Transverse colon (tissue), 4 donors: ENCODE measurements around the gene DERA. TPM values are rescaled to one million over a fixed set of nuclear protein-coding genes. Genes with fewer than 3 reads are reported as not detected.

Experiments
- DNase-seq: peaks from one replicate; pipeline ENCODE4 v3.0.0-alpha.2; 2019
- H3K27ac ChIP-seq, 4 donors: fragments of 200-600 bp; sonication (generic); 2 replicates each; pipeline ENCODE4 v1.5.1; 2016 to 2018; ENCODE audit warnings: inconsistent platforms in 4 of 4
- H3K27me3 ChIP-seq: fragments of 200-600 bp; sonication (generic); 2 replicates; pipeline ENCODE4 v1.5.1; 2017; ENCODE audit warnings: inconsistent platforms
- H3K36me3 ChIP-seq, 4 donors: fragments of 200-600 bp; sonication (generic); 2 replicates each; pipeline ENCODE4 v1.5.1; 2017 to 2019; ENCODE audit warnings: inconsistent platforms in 4 of 4
- H3K4me1 ChIP-seq, 4 donors: fragments of 200-600 bp; sonication (generic); 2 replicates each; pipeline ENCODE4 v1.5.1; 2017 to 2020; ENCODE audit warnings: inconsistent platforms in 4 of 4
- H3K4me3 ChIP-seq, 4 donors: fragments of 200-600 bp; sonication (generic); 1 replicate in 1 of 4; 2 replicates in 3 of 4; pipeline versions ENCODE4 v1.5.1 to v1.6.1; 2017 to 2019; ENCODE audit warnings: inconsistent platforms in 4 of 4
- H3K9me3 ChIP-seq, 2 donors: fragments of 200-600 bp; sonication (generic); 2 replicates each; pipeline ENCODE4 v1.5.1; 2017 to 2019; ENCODE audit warnings: inconsistent platforms in 2 of 2
- EP300 ChIP-seq: sonication (generic); formaldehyde crosslinking; IDR thresholded peaks from one replicate; pipeline ENCODE4 v1.6.1; 2017; ENCODE audit warnings: antibody characterized with exemption, low read depth
- POLR2A ChIP-seq: fragments of 450-650 bp; IDR thresholded peaks from one replicate; pipeline ENCODE4 v1.6.1; 2016; ENCODE audit warnings: antibody characterized with exemption, mild to moderate bottlenecking, moderate library complexity
- POLR2AphosphoS5 ChIP-seq, 3 donors: sonication (generic); formaldehyde crosslinking; IDR thresholded peaks; one replicate each; pipeline ENCODE4 v1.6.1; 2016; ENCODE audit warnings: antibody characterized with exemption in 3 of 3
- WGBS, 2 donors: methylation state at CpG; one replicate each; pipeline ENCODE4 v1.1.5; 2018; ENCODE audit warnings: low coverage in 1 of 2; 5-methylcytosine and 5-hydroxymethylcytosine counted together
- in situ Hi-C, 4 donors: fragments of 200-750 bp; cut with MboI; loops; one replicate each; pipeline versions ENCODE4 v1.15.0 to v1.15.1; 2017; ENCODE audit warnings: low sequenced_read_pairs in 3 of 4, low pct_ligation_motif_present in 1 of 4, low pct_unique_long_range_greater_than_20kb in 1 of 4
- intact Hi-C: fragments of 100-400 bp; cut with DNase I; formaldehyde crosslinking; loops from one replicate; pipeline ENCODE4 v1.15.1; 2023; ENCODE audit warnings: low total_unique reads
- total RNA-seq, 4 donors: library from RNA; depleted of rRNA; stranded (reverse); fragments of >200 nt; gene quantifications; one replicate each; pipeline ENCODE4 v1.1.0, GENCODE V29; 2016
- TF ChIP-seq, protein P1 (sequence below), 5 experiments: fragments of 200-600 bp in 3 of 5; fragments of 450-650 bp in 2 of 5; sonication (generic) in 3 of 5; IDR thresholded peaks; 1 replicate in 2 of 5; 2 replicates in 3 of 5; pipeline ENCODE4 v1.5.1; 2016 to 2017; ENCODE audit warnings: antibody characterized with exemption in 5 of 5, inconsistent platforms in 3 of 5, mild to moderate bottlenecking in 2 of 5, moderate library complexity in 1 of 5

Gene DERA
- total RNA-seq, 4 donors from 2014 or later: 9.2 to 112 (median 69.9) TPM

DNA sequence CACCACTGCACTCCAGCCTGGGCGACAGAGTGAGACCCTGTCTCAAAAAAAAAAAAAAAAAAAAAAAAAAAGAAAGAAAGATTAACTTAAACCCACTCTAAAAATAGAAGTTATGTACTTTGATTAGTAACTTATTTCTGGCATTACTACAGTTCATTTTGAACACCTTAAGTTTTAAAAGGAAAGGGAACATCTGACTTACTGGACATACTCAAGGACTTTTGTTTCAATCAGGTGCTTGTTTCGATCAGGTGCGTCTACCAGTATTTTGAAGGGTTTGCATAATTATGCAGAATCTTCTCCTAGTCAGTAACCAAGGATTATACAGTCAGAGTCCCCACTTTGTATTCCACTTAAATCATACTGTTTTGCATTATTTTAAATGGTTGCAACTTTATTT, 105.6 kb downstream of the DERA start:
- TF ChIP-seq POLR2A: no peak
- H3K36me3 ChIP-seq: peaks cover 0 to 11% (median 2%) of the 10 kb centered on the region in 4 donors
- WGBS, 2 donors: 96 to 99% methylated on average over 2 to 3 of the region's 3 CpGs
- in situ Hi-C loops: no loop called here
- DNase-seq: no peak
- peaks cover 0 to 12% (median 5%) of the 10 kb centered on the region in 4 donors for H3K4me1 ChIP-seq
- no peaks in the 10 kb centered on the region for H3K27me3 ChIP-seq
- H3K4me3 ChIP-seq: no peak overlapping the region
- H3K9me3 ChIP-seq: peaks cover 8 to 10% of the 10 kb centered on the region in 2 donors
- no peak overlapping the region for H3K27ac ChIP-seq
- intact Hi-C loops: no loop called here

DNA sequence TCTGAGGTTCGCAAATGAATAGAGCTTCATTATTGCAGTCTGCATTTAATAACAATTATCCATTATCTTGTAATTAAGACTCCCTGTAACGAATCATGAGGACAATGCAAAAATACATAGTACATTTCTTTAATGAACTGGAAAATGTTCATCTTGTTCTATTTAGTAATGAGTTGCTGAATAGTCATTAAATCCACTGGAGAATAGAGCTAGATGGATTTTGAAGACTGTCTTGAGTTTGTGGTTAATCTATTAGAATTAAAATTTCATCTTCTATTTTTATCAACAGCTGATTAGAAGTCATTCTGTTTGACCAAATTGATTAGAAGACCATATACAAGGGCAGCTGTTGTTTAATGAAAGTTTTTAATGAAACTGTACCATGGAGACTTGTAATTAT, 107.2 kb downstream of the DERA start:
- DNase-seq: no peak
- Histone ChIP-seq H3K9me3 (peaks cover 8 to 10% of the 10 kb centered on the region in 2 donors), H3K4me3 (no peak overlapping the region), H3K27ac (no peak overlapping the region), H3K4me1 (peaks cover 0 to 7% (median 2%) of the 10 kb centered on the region in 4 donors), H3K27me3 (no peaks in the 10 kb centered on the region), H3K36me3 (peaks cover 0 to 11% (median 2%) of the 10 kb centered on the region in 4 donors)
- WGBS, 2 donors: 87 to 94% methylated on average over 2 of the region's 2 CpGs
- TF ChIP-seq, protein P1, sequence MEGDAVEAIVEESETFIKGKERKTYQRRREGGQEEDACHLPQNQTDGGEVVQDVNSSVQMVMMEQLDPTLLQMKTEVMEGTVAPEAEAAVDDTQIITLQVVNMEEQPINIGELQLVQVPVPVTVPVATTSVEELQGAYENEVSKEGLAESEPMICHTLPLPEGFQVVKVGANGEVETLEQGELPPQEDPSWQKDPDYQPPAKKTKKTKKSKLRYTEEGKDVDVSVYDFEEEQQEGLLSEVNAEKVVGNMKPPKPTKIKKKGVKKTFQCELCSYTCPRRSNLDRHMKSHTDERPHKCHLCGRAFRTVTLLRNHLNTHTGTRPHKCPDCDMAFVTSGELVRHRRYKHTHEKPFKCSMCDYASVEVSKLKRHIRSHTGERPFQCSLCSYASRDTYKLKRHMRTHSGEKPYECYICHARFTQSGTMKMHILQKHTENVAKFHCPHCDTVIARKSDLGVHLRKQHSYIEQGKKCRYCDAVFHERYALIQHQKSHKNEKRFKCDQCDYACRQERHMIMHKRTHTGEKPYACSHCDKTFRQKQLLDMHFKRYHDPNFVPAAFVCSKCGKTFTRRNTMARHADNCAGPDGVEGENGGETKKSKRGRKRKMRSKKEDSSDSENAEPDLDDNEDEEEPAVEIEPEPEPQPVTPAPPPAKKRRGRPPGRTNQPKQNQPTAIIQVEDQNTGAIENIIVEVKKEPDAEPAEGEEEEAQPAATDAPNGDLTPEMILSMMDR (IDR thresholded peaks at IDR 0.05): no peak
- intact Hi-C loops: no loop called here
- in situ Hi-C loops: no loop called here

- H3K4me1 ChIP-seq: peaks cover 0 to 7% (median 2%) of the 10 kb centered on the region in 4 donors
- TF ChIP-seq, protein P1 (IDR thresholded peaks at IDR 0.05): no peak
- no peak for TF ChIP-seq POLR2A
- TF ChIP-seq POLR2AphosphoS5 (IDR thresholded peaks at IDR 0.05): no peak
- no peak for TF ChIP-seq EP300
- H3K4me3 ChIP-seq: no peak overlapping the region
- peaks cover 8 to 10% of the 10 kb centered on the region in 2 donors for H3K9me3 ChIP-seq
- intact Hi-C loops (no loop called here), in situ Hi-C loops (no loop called here)
- H3K36me3 ChIP-seq: peaks cover 0 to 6% (median 2%) of the 10 kb centered on the region in 4 donors
- no peak for DNase-seq
- no peaks in the 10 kb centered on the region for H3K27me3 ChIP-seq
- no peak overlapping the region for H3K27ac ChIP-seq
Observed at GRCh38 chr12:16019136-16019535, 108.0 kb downstream of the DERA start.

DNA sequence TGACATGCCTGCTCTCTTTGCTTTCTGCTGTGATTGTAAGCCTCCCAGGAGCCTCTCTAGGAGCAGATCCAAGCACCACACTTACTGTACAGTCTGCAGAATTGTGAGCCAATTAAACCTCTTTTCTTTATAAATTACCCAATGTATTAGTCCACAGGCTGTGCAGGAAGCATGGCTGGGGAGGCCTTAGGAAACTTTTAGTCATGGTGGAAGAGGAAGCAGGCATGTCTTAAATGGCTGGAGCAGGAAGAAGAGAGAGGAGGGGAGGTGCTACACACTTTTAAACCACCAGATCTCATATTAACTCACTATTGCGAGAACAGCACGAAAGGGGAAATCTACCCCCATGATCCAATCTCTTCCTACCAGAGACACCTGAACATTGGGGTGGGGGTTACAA, 108.9 kb downstream of the DERA start:
- in situ Hi-C loops (no loop called here), intact Hi-C loops (no loop called here)
- TF ChIP-seq POLR2AphosphoS5 (IDR thresholded peaks at IDR 0.05) (no peak), POLR2A (no peak), EP300 (no peak)
- TF ChIP-seq, protein P1 (IDR thresholded peaks at IDR 0.05): no peak
- Histone ChIP-seq H3K36me3 (no peaks in the 10 kb centered on the region), H3K27ac (no peak overlapping the region), H3K27me3 (no peaks in the 10 kb centered on the region), H3K9me3 (peaks cover 4% of the 10 kb centered on the region in 2 donors), H3K4me3 (no peak overlapping the region), H3K4me1 (peaks cover 0 to 7% (median 2%) of the 10 kb centered on the region in 4 donors)
- WGBS, 2 donors: 96 to 100% methylated on average over 2 of the region's 2 CpGs
- no peak for DNase-seq

DNA sequence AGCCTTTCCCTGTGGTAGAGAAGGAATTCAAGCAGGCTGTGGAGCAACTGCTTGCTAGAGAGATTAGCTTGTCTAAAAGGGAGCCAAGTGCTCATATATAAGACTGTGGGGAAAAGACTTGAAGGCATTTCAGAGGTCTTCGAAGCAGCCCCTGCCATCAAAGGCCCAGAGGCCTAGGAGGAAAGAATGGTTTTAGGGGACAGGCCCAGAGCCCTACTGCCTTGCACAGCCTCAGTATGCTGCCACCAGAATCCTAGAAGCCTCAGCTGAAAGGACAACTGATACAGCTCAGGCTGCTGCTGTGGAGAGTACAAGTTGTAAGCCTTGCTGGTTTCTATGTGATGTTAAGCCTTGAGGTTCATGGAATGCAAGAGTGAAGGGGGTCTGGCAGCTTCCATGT, 109.9 kb downstream of the DERA start:
- in situ Hi-C loops (no loop called here), intact Hi-C loops (no loop called here)
- no peak overlapping the region for H3K4me3 ChIP-seq
- TF ChIP-seq, protein P1 (IDR thresholded peaks at IDR 0.05): no peak
- TF ChIP-seq POLR2AphosphoS5 (IDR thresholded peaks at IDR 0.05) (no peak), EP300 (no peak), POLR2A (no peak)
- no peaks in the 10 kb centered on the region for H3K27me3 ChIP-seq
- no peak for DNase-seq
- peaks cover 0 to 7% (median 2%) of the 10 kb centered on the region in 4 donors for H3K4me1 ChIP-seq
- no peaks in the 10 kb centered on the region for H3K36me3 ChIP-seq
- WGBS, 2 donors: 100% methylated on average over 1 of the region's 1 CpG; no CpG with 5 or more reads in 1 of the 2 donors
- peak overlapping the region in 1 of 4 donors; percentile 18 for H3K27ac ChIP-seq
- H3K9me3 ChIP-seq: peaks cover 4% of the 10 kb centered on the region in 2 donors
